Measurements from ENCODE around the gene PRIM2.
"Not testable (repeated sequence)": the region's sequence is repeated elsewhere in the genome, so short reads cannot be mapped to it uniquely, and the experiment has no call there.

Gene PRIM2

GRCh38 chr6:57317060-57317943 lies at the start of gene PRIM2:
PRIM2 (plus strand) TSS chr6:57317630; CDS start chr6:57318446, 816 bp downstream.
- DNase-seq (ENCODE audit: low read depth in 1 of 2, low spot score in 1 of 2): peak; percentile 65 to 66

GRCh38 chr6:57268294-57268640 lies 49.2 kb upstream of the PRIM2 start:
- DNase-seq (ENCODE audit: low read depth in 1 of 2, low spot score in 1 of 2): no peak

GRCh38 chr6:57274113-57274824 lies 43.2 kb upstream of the PRIM2 start:
- DNase-seq (ENCODE audit: low read depth in 1 of 2, low spot score in 1 of 2): not testable (repeated sequence)

GRCh38 chr6:57275384-57275783 lies 42.0 kb upstream of the PRIM2 start:
- DNase-seq (ENCODE audit: low read depth in 1 of 2, low spot score in 1 of 2): no peak

- DNase-seq (ENCODE audit: low read depth in 1 of 2, low spot score in 1 of 2): no peak
These were observed 40.5 kb upstream of the PRIM2 start for GRCh38 chr6:57276946-57277345.

- DNase-seq (ENCODE audit: low read depth in 1 of 2, low spot score in 1 of 2): no peak
These were observed 38.9 kb upstream of the PRIM2 start for GRCh38 chr6:57278570-57278969.

- DNase-seq (ENCODE audit: low read depth in 1 of 2, low spot score in 1 of 2): no peak
These were observed 38.4 kb upstream of the PRIM2 start for GRCh38 chr6:57279013-57279412.

- no peak for DNase-seq (ENCODE audit: low read depth in 1 of 2, low spot score in 1 of 2)
These were observed 34.3 kb upstream of the PRIM2 start for GRCh38 chr6:57283106-57283505.

GRCh38 chr6:57283911-57284455 lies 33.4 kb upstream of the PRIM2 start:
- DNase-seq (ENCODE audit: low read depth in 1 of 2, low spot score in 1 of 2): no peak

- not testable (repeated sequence) for DNase-seq (ENCODE audit: low read depth in 1 of 2, low spot score in 1 of 2)
These were observed 29.3 kb upstream of the PRIM2 start for GRCh38 chr6:57288136-57288535.

GRCh38 chr6:57293472-57293871 lies 24.0 kb upstream of the PRIM2 start:
- DNase-seq (ENCODE audit: low read depth in 1 of 2, low spot score in 1 of 2): not testable (repeated sequence)

GRCh38 chr6:57294862-57295445 lies 22.5 kb upstream of the PRIM2 start:
- no peak for DNase-seq (ENCODE audit: low read depth in 1 of 2, low spot score in 1 of 2)

GRCh38 chr6:57297505-57297904 lies 19.9 kb upstream of the PRIM2 start:
- no peak for DNase-seq (ENCODE audit: low read depth in 1 of 2, low spot score in 1 of 2)

GRCh38 chr6:57298741-57299140 lies 18.7 kb upstream of the PRIM2 start:
- no peak for DNase-seq (ENCODE audit: low read depth in 1 of 2, low spot score in 1 of 2)

GRCh38 chr6:57301757-57302156 lies 15.7 kb upstream of the PRIM2 start:
- no peak for DNase-seq (ENCODE audit: low read depth in 1 of 2, low spot score in 1 of 2)

- DNase-seq (ENCODE audit: low read depth in 1 of 2, low spot score in 1 of 2): no peak
These were observed 15.0 kb upstream of the PRIM2 start for GRCh38 chr6:57302477-57302876.

GRCh38 chr6:57303931-57304681 lies 13.3 kb upstream of the PRIM2 start:
- no peak for DNase-seq (ENCODE audit: low read depth in 1 of 2, low spot score in 1 of 2)

- DNase-seq (ENCODE audit: low read depth in 1 of 2, low spot score in 1 of 2): no peak
These were observed 12.3 kb upstream of the PRIM2 start for GRCh38 chr6:57305107-57305506.

- no peak for DNase-seq (ENCODE audit: low read depth in 1 of 2, low spot score in 1 of 2)
These were observed 11.7 kb upstream of the PRIM2 start for GRCh38 chr6:57305761-57306160.

GRCh38 chr6:57306273-57306672 lies 11.2 kb upstream of the PRIM2 start:
- DNase-seq (ENCODE audit: low read depth in 1 of 2, low spot score in 1 of 2): no peak

GRCh38 chr6:57307850-57308249 lies 9.6 kb upstream of the PRIM2 start:
- DNase-seq (ENCODE audit: low read depth in 1 of 2, low spot score in 1 of 2): no peak

All from stimulated activated CD4-positive, alpha-beta T cell treated with anti-CD3 and anti-CD28 coated beads, Interleukin-15, amount 100 ng/mL, for 1 hour (primary cell).